Measurements from ENCODE around the gene UBE3A.
A peak's percentile ranks its signal among the peaks of the same experiment; 100 is the strongest.

Gene UBE3A

GRCh38 chr15:25402342-25402741, 36.5 kb downstream of the UBE3A start:
- H3K4me1 Mint-ChIP-seq: peaks cover 60% of the 10 kb centered on the region
- no peak overlapping the region for H3K4me3 Mint-ChIP-seq
- H3K27me3 Mint-ChIP-seq: no peaks in the 10 kb centered on the region
- no peak for ATAC-seq
- H3K27ac Mint-ChIP-seq: no peak overlapping the region
- peaks cover 78% of the 10 kb centered on the region for H3K36me3 Mint-ChIP-seq
- H3K9me3 Mint-ChIP-seq: peaks cover 4% of the 10 kb centered on the region

- H3K4me1 Mint-ChIP-seq: peaks cover 55% of the 10 kb centered on the region
- H3K27me3 Mint-ChIP-seq: no peaks in the 10 kb centered on the region
- peak overlapping the region; percentile 22 for H3K27ac Mint-ChIP-seq
- no peak overlapping the region for H3K4me3 Mint-ChIP-seq
- peaks cover 73% of the 10 kb centered on the region for H3K36me3 Mint-ChIP-seq
- peaks cover 4% of the 10 kb centered on the region for H3K9me3 Mint-ChIP-seq
- no peak for ATAC-seq
Measured at GRCh38 chr15:25401501-25401900, 37.3 kb downstream of the UBE3A start.

- peaks cover 31% of the 10 kb centered on the region for H3K4me1 Mint-ChIP-seq
- H3K27ac Mint-ChIP-seq: no peak overlapping the region
- no peaks in the 10 kb centered on the region for H3K27me3 Mint-ChIP-seq
- H3K4me3 Mint-ChIP-seq: no peak overlapping the region
- no peaks in the 10 kb centered on the region for H3K9me3 Mint-ChIP-seq
- no peak for ATAC-seq
- peaks cover 55% of the 10 kb centered on the region for H3K36me3 Mint-ChIP-seq
Measured at GRCh38 chr15:25397100-25397499, 41.7 kb downstream of the UBE3A start.

- Mint-ChIP-seq H3K4me3 (no peak overlapping the region), H3K9me3 (no peaks in the 10 kb centered on the region), H3K27me3 (no peaks in the 10 kb centered on the region), H3K27ac (no peak overlapping the region), H3K36me3 (peaks cover 52% of the 10 kb centered on the region), H3K4me1 (peaks cover 25% of the 10 kb centered on the region)
- no peak for ATAC-seq
Measured at GRCh38 chr15:25394898-25395297, 43.9 kb downstream of the UBE3A start.

- H3K27ac Mint-ChIP-seq: no peak overlapping the region
- H3K4me1 Mint-ChIP-seq: peaks cover 37% of the 10 kb centered on the region
- no peak for ATAC-seq
- peaks cover 54% of the 10 kb centered on the region for H3K36me3 Mint-ChIP-seq
- H3K9me3 Mint-ChIP-seq: no peaks in the 10 kb centered on the region
- H3K27me3 Mint-ChIP-seq: no peaks in the 10 kb centered on the region
- H3K4me3 Mint-ChIP-seq: no peak overlapping the region
Measured at GRCh38 chr15:25392806-25393205, 46.0 kb downstream of the UBE3A start.

GRCh38 chr15:25391971-25392721, 46.7 kb downstream of the UBE3A start:
- no peak for ATAC-seq
- H3K27me3 Mint-ChIP-seq: no peaks in the 10 kb centered on the region
- no peaks in the 10 kb centered on the region for H3K9me3 Mint-ChIP-seq
- peaks cover 54% of the 10 kb centered on the region for H3K36me3 Mint-ChIP-seq
- no peak overlapping the region for H3K4me3 Mint-ChIP-seq
- no peak overlapping the region for H3K27ac Mint-ChIP-seq
- peaks cover 31% of the 10 kb centered on the region for H3K4me1 Mint-ChIP-seq

GRCh38 chr15:25385986-25386385, 52.8 kb downstream of the UBE3A start:
- Mint-ChIP-seq H3K4me1 (peaks cover 35% of the 10 kb centered on the region), H3K9me3 (peaks cover 8% of the 10 kb centered on the region), H3K27me3 (no peaks in the 10 kb centered on the region), H3K27ac (no peak overlapping the region), H3K36me3 (peaks cover 87% of the 10 kb centered on the region), H3K4me3 (no peak overlapping the region)
- no peak for ATAC-seq

GRCh38 chr15:25381579-25381978, 57.2 kb downstream of the UBE3A start:
- Mint-ChIP-seq H3K4me1 (peaks cover 32% of the 10 kb centered on the region), H3K27ac (no peak overlapping the region), H3K36me3 (peaks cover 61% of the 10 kb centered on the region), H3K4me3 (no peak overlapping the region), H3K27me3 (no peaks in the 10 kb centered on the region), H3K9me3 (peaks cover 8% of the 10 kb centered on the region)
- ATAC-seq: no peak

GRCh38 chr15:25378501-25378901, 60.3 kb downstream of the UBE3A start:
- peak; percentile 45 for ATAC-seq
- Mint-ChIP-seq H3K36me3 (peaks cover 49% of the 10 kb centered on the region), H3K9me3 (peaks cover under 1% of the 10 kb centered on the region), H3K27ac (no peak overlapping the region), H3K27me3 (no peaks in the 10 kb centered on the region), H3K4me1 (peaks cover 26% of the 10 kb centered on the region), H3K4me3 (no peak overlapping the region)

- ATAC-seq: no peak
- no peak overlapping the region for H3K27ac Mint-ChIP-seq
Measured at GRCh38 chr15:25375557-25375956, 63.3 kb downstream of the UBE3A start.

GRCh38 chr15:25374143-25374542, 64.7 kb downstream of the UBE3A start:
- H3K27me3 Mint-ChIP-seq: no peaks in the 10 kb centered on the region
- peaks cover 3% of the 10 kb centered on the region for H3K9me3 Mint-ChIP-seq
- peaks cover 3% of the 10 kb centered on the region for H3K4me1 Mint-ChIP-seq
- ATAC-seq: no peak
- H3K27ac Mint-ChIP-seq: no peak overlapping the region
- H3K36me3 Mint-ChIP-seq: peaks cover 62% of the 10 kb centered on the region
- no peak overlapping the region for H3K4me3 Mint-ChIP-seq

More at GRCh38 chr15:25375557-25375956, 63.3 kb downstream of the UBE3A start:
- H3K36me3 Mint-ChIP-seq: peaks cover 57% of the 10 kb centered on the region
- peaks cover 12% of the 10 kb centered on the region for H3K4me1 Mint-ChIP-seq
- H3K4me3 Mint-ChIP-seq: no peak overlapping the region
- H3K9me3 Mint-ChIP-seq: peaks cover 3% of the 10 kb centered on the region
- H3K27me3 Mint-ChIP-seq: no peaks in the 10 kb centered on the region

GRCh38 chr15:25372298-25372697, 66.5 kb downstream of the UBE3A start:
- peaks cover 3% of the 10 kb centered on the region for H3K9me3 Mint-ChIP-seq
- H3K27ac Mint-ChIP-seq: no peak overlapping the region
- H3K36me3 Mint-ChIP-seq: peaks cover 67% of the 10 kb centered on the region
- H3K4me3 Mint-ChIP-seq: no peak overlapping the region
- no peak for ATAC-seq
- H3K27me3 Mint-ChIP-seq: no peaks in the 10 kb centered on the region
- H3K4me1 Mint-ChIP-seq: no peaks in the 10 kb centered on the region

GRCh38 chr15:25368850-25369249, 70.0 kb downstream of the UBE3A start:
- Mint-ChIP-seq H3K27me3 (no peaks in the 10 kb centered on the region), H3K27ac (no peak overlapping the region), H3K9me3 (peaks cover 3% of the 10 kb centered on the region), H3K4me3 (no peak overlapping the region), H3K36me3 (peaks cover 59% of the 10 kb centered on the region), H3K4me1 (peaks cover 7% of the 10 kb centered on the region)
- no peak for ATAC-seq

- Mint-ChIP-seq H3K27me3 (no peaks in the 10 kb centered on the region), H3K36me3 (peaks cover 37% of the 10 kb centered on the region), H3K4me3 (no peak overlapping the region), H3K9me3 (peaks cover 3% of the 10 kb centered on the region), H3K27ac (no peak overlapping the region), H3K4me1 (peaks cover 7% of the 10 kb centered on the region)
- no peak for ATAC-seq
Measured at GRCh38 chr15:25366058-25366457, 72.8 kb downstream of the UBE3A start.

GRCh38 chr15:25362545-25362944, 76.3 kb downstream of the UBE3A start:
- no peak overlapping the region for H3K27ac Mint-ChIP-seq

GRCh38 chr15:25347707-25348106, 91.1 kb downstream of the UBE3A start:
- Mint-ChIP-seq H3K36me3 (peaks cover 71% of the 10 kb centered on the region), H3K4me3 (no peak overlapping the region), H3K9me3 (no peaks in the 10 kb centered on the region), H3K27ac (no peak overlapping the region), H3K4me1 (no peaks in the 10 kb centered on the region), H3K27me3 (no peaks in the 10 kb centered on the region)
- no peak for ATAC-seq

More at GRCh38 chr15:25362545-25362944, 76.3 kb downstream of the UBE3A start:
- peaks cover 39% of the 10 kb centered on the region for H3K36me3 Mint-ChIP-seq
- peaks cover 7% of the 10 kb centered on the region for H3K4me1 Mint-ChIP-seq
- H3K27me3 Mint-ChIP-seq: no peaks in the 10 kb centered on the region
- no peak for ATAC-seq
- no peak overlapping the region for H3K4me3 Mint-ChIP-seq
- no peaks in the 10 kb centered on the region for H3K9me3 Mint-ChIP-seq

All from stimulated activated memory B cell treated with anti-CD40 and anti-IgM and Interleukin-4, amounts not matched to agents 10 μg/mL and 1 μg/mL and 100 μg/mL, for 72 hours (primary cell).